Activated CD4-positive, alpha-beta T cell treated with anti-CD3 and anti-CD28 coated beads, Interleukin-2, amount 50 U/mL, for 4 hours (primary cell): ENCODE measurements around the gene HPCAL4.

ENCODE experiments used
- DNase-seq, 2 experiments: peaks; one replicate each; pipeline ENCODE4 v3.0.0-alpha.2; 2020

HPCAL4 gene

GRCh38 chr1:39646232-39647081 is 44.8 kb downstream of the HPCAL4 start:
- no peak for DNase-seq

- DNase-seq = no peak
These were observed 45.7 kb downstream of the HPCAL4 start for GRCh38 chr1:39645411-39646043.

GRCh38 chr1:39643705-39644104 is 47.5 kb downstream of the HPCAL4 start:
- no peak for DNase-seq

GRCh38 chr1:39642796-39643195 is 48.4 kb downstream of the HPCAL4 start:
- no peak for DNase-seq

- DNase-seq = no peak
These were observed 50.4 kb downstream of the HPCAL4 start for GRCh38 chr1:39640861-39641260.

- peak; percentile 60 to 65 for DNase-seq
These were observed 51.7 kb downstream of the HPCAL4 start, which contains the start of gene HEYL for GRCh38 chr1:39639305-39640130. HEYL (minus strand) TSS chr1:39639643; CDS start chr1:39639625, 18 bp downstream.

GRCh38 chr1:39638965-39639304 is 52.3 kb downstream of the HPCAL4 start:
- DNase-seq = no peak

GRCh38 chr1:39637361-39637760 is 53.9 kb downstream of the HPCAL4 start:
- DNase-seq = no peak

GRCh38 chr1:39635871-39636210 is 55.4 kb downstream of the HPCAL4 start:
- DNase-seq = no peak

- no peak for DNase-seq
These were observed 55.9 kb downstream of the HPCAL4 start for GRCh38 chr1:39635205-39635870.

GRCh38 chr1:39633422-39633821 is 57.8 kb downstream of the HPCAL4 start:
- DNase-seq = no peak

- DNase-seq = no peak
These were observed 58.4 kb downstream of the HPCAL4 start for GRCh38 chr1:39632682-39633417.

GRCh38 chr1:39632323-39632681 is 58.9 kb downstream of the HPCAL4 start:
- no peak for DNase-seq

GRCh38 chr1:39631361-39632322 is 59.6 kb downstream of the HPCAL4 start:
- no peak for DNase-seq

GRCh38 chr1:39628807-39629350 is 62.4 kb downstream of the HPCAL4 start:
- no peak for DNase-seq
